Occipital lobe (tissue), 2 donors: ENCODE data around the gene ZNF793. TPM values are rescaled to one million over a fixed set of nuclear protein-coding genes. Genes with fewer than 3 reads are reported as not detected.

Experiments used
- DNase-seq: peaks from one replicate; lab custom pipeline; 2025; lab: John Stamatoyannopoulos, UW
- total RNA-seq: library from RNA; depleted of rRNA; stranded (reverse); fragments of >200 nt; gene quantifications from one replicate; pipeline ENCODE4 v1.2.3, GENCODE V29; 2014

Gene ZNF793
- total RNA-seq, 1 donor from 2014 or later: 51.3 TPM

GRCh38 chr19:37564624-37565369 lies 58.1 kb downstream of the ZNF793 start:
- DNase-seq: no peak

- no peak for DNase-seq
Observed at GRCh38 chr19:37565370-37565669, 58.6 kb downstream of the ZNF793 start.

GRCh38 chr19:37572203-37572602 lies 65.5 kb downstream of the ZNF793 start:
- no peak for DNase-seq

- no peak for DNase-seq
Observed at GRCh38 chr19:37583340-37583739, 76.6 kb downstream of the ZNF793 start.

Other genes with a start within 250 kb of the ZNF793 start
- gene ZNF527, start 135.8 kb upstream of the ZNF793 start, total RNA-seq: 26.8 TPM
- 28.7 TPM for gene ZNF569, start 39.5 kb upstream of the ZNF793 start, total RNA-seq
- gene ZNF570, start 37.6 kb upstream of the ZNF793 start, total RNA-seq: 32.4 TPM
- gene ZNF571, start 87.9 kb downstream of the ZNF793 start, total RNA-seq: 11.7 TPM
- gene ZNF540, start 87.9 kb downstream of the ZNF793 start, total RNA-seq: 22.0 TPM
- 80.6 TPM for gene ZFP30, start 148.5 kb downstream of the ZNF793 start, total RNA-seq
- gene ZNF607, start 212.8 kb downstream of the ZNF793 start, total RNA-seq: 25.9 TPM